Stimulated activated CD8-positive, alpha-beta memory T cell treated with anti-CD3 and anti-CD28 coated beads, Interleukin-7, amount 100 ng/mL, for 48 hours (primary cell): ENCODE results near the gene KHDC1.
"Not testable (repeated sequence)": the region's sequence is repeated elsewhere in the genome, so short reads cannot be mapped to it uniquely, and the experiment has no call there.

Experiments used
- DNase-seq, 2 donors: peaks; one replicate each; pipeline ENCODE4 v3.0.0-alpha.2; 2020; ENCODE audit warnings: low read depth in 1 of 2; ENCODE audit errors: extremely low read depth in 1 of 2

KHDC1 gene

GRCh38 chr6:73252703-73253102 lies 10.3 kb downstream of the KHDC1 start:
- DNase-seq = no peak

DNA sequence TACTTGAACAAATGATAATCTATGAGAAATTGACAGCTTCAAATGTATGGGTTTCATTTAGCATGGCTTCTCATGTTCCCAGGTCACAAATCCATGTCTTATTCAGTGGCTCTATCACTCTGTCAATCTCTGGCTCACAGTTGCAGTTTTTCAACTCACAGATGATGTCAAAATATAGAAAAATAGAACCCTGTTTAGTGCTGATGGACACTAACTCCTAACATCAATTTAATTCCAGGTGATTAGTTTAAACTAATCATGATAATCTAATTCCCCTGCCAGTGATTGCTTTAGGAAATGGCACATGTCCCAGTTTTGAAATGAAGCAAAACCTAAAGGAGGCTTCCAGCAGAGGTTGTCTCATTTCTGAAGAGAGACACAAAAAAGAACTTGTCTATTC lies 13.0 kb downstream of the KHDC1 start:
- no peak for DNase-seq

DNA sequence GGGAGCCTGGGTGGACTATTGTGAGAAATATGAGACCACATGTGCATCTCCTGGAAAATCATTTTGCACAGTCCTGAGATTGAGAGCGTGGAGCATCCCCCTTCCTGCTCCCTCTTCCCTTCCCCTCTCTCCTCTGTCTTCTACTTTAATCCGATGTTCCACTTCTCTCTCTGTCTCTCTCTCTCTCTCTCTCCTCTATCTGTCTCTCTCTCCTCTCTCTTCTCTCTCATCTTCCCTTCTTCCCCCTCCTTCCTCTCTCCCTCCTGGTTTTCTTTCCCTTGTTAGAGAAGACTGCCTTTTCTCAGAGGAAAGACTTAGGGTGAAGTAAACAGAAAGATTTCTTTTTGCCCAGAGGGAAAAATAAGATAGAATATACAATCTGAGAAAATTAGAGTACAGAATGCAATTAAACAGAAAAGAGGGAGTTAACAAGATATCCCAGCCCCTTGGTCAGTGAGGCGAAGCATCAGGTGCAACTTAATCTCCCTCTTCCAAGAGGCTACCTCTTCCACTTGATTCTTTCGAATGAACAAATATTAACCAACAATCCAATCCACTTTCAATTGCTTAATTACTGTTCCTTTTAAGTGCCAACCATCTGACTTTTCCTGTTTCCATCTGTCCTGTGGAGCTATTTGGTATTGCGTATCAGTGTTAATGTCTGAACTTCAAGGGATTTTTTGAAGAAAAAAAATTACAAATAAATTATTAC lies 14.6 kb downstream of the KHDC1 start:
- DNase-seq = no peak

- DNase-seq = no peak
Observed at GRCh38 chr6:73242001-73242400, 21.0 kb downstream of the KHDC1 start.

DNA sequence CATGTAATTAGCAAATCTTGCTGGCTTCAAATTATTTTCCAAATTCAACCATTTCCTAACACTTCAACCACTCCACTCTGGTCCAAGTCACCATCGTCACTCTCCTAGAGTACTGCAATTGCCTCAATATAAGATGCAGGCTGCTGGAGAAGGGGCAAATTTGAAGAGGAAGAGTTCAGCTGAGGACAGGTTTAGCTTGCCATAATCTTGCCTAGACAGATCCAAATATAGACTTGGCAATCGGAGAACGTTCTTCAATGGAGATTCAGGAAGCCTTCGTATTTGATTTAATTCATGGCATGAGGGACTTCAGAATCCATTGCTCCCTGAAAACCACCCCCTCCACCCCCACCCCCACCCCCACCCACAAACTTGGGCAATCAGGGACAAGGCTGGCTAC lies 22.3 kb downstream of the KHDC1 start:
- no peak for DNase-seq

DNA sequence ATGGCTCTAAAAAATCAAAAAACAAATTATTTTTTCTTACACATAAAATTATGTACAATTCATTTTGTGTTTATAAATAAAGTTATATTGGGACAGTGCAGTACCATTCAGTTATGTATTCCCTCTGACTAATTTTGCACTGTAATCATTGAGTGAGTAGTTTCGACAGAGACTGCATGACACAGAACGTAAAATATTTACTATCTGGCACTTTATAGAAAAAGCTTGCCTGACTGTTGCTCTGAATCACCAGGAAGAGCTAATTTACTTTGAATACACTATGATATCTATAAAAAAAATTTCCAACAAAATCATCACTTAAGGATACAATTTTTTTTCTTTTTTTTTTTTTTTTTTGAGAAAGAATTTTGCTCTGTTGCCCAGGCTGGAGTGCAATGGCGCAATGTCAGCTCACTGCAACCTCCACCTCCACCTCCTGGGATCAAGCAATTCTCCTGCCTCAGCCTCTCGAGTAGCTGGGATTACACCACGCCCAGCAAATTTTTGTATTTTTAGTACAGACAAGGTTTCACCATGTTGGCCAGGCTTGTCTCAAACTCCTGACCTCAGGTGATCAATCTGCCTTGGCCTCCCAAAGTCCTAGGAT lies 26.7 kb downstream of the KHDC1 start:
- no peak for DNase-seq

- no peak for DNase-seq
Observed at GRCh38 chr6:73234733-73235132, 28.3 kb downstream of the KHDC1 start.

- not testable (repeated sequence) for DNase-seq
Observed at GRCh38 chr6:73233971-73234370, 29.0 kb downstream of the KHDC1 start.

- DNase-seq = no peak
Observed at GRCh38 chr6:73233048-73233447, 29.9 kb downstream of the KHDC1 start.

- DNase-seq = no peak
Observed at GRCh38 chr6:73231986-73232391, 31.0 kb downstream of the KHDC1 start.

- no peak for DNase-seq
Observed at GRCh38 chr6:73227606-73228255, 35.3 kb downstream of the KHDC1 start.

DNA sequence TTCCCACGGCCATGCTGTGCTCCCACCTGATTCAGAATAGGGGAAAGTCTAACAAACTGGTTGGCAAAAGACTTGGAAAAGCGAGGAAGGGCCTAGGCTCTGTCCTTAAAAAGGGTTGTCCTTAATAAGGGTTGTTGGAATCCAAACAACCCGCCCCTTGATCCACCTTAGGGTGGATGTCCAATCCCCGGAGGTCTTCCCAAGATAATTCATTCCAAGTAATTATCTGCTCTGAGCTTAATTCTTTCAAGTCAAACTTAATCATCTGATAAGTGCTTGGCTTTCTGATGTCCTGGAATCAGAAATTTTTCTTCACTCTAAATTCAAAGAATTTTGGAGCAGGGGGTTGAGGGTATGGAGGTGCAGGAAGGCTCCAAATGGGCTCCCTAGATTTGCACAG lies 37.6 kb downstream of the KHDC1 start, which contains the start of gene KHDC1L:
TSS of gene KHDC1L (minus strand) at position 101 of the 400 bp plus-strand sequence. CDS start at position 13, 88 bp downstream.
- DNase-seq = no peak

DNA sequence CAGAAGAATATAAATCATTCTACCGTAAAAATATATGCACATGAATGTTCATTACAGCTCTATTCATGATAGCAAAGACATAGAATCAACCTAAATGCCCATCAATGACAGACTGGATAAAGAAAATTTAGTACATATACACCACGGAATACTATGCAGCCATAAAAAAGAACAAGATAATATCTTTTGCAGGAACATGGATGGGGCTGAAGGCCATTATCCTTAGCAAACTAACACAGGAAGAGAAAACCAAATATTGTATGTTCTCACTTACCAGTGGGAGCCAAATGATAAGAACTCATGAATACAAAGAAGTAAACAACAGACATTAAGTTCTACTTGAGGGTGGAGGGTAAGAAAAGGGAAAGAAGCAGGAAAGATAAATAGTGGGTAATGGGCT lies 46.1 kb downstream of the KHDC1 start:
- DNase-seq = no peak

GRCh38 chr6:73209117-73209516 lies 53.9 kb downstream of the KHDC1 start:
- DNase-seq = no peak

DNA sequence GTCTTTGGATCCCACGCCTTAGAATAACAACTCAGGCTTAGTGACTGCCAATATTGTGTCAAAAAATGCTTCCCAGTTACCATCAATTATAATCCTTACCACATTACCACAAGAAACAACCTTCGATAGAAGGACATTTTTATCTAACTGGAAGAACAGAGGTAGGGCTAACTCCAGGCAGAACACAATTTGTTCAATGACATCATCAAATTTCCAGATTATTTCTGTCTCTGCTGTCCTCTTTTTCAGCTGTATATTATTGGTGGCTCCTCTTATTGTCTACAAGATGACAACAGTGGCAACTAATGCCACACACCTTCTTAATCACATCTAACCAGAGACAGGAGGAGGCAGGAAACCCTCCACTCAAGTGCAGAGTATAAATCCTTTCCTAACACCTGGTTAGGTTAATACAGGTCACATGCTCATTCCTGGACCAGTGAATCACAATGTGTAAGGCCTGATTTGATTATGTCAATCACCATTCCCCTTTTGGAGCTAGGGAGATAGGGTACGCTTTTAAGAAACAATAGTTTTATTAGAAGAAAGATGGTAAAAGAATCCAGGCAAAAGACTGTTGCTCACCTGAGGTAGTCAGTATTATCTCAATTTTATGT lies 55.7 kb downstream of the KHDC1 start:
- DNase-seq = no peak

DNA sequence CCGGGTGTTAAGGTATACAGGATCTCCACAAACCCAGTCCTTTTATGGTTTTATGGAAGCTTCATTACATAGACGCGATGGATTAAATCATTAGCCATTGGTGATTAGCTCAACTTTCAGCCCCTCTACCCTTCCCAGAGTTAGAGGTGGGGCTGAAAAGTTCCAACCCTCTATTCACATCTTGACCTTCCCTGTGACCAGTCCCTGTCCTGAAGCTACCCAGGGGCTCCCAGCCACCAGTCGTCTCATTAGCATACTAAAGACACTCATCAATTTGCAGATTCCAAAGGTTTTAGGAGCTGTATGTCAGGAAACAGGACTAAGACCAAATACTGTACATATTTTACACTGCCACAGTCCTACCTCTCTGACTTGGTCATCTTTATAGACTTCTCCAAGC lies 58.7 kb downstream of the KHDC1 start:
- DNase-seq = no peak

- DNase-seq = no peak
Observed at GRCh38 chr6:73203098-73203497, 59.9 kb downstream of the KHDC1 start.

DNA sequence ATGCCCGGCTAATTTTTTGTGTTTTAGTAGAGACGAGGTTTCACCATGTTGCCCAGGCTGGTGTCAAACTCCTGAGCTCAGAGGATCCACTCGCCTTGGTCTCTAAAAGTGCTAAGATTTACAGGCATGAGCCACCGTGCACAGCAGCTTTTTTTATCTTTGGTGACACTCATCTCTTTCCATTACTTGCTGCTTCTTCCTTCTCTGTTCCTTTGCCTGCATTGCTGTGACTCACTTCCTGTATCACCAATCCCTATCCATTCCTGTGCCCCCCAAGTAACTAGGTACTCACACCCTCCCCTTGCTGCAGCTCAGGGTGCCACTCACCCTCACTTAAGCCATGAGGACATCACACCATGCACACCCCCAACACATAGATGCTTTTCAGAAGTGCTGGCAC lies 62.3 kb downstream of the KHDC1 start:
- no peak for DNase-seq

GRCh38 chr6:73200247-73200646 lies 62.7 kb downstream of the KHDC1 start:
- DNase-seq = no peak

GRCh38 chr6:73194744-73195143 lies 68.3 kb downstream of the KHDC1 start:
- no peak for DNase-seq

- DNase-seq = not testable (repeated sequence)
Observed at GRCh38 chr6:73193302-73193701, 69.7 kb downstream of the KHDC1 start.
